ENCODE data around the gene NCAPD3.
"Not testable (repeated sequence)": the region's sequence is repeated elsewhere in the genome, so short reads cannot be mapped to it uniquely, and the experiment has no call there.

Gene NCAPD3

GRCh38 chr11:134223836-134224709 is at the start of gene NCAPD3, which contains the start of gene VPS26B:
TSS of gene NCAPD3 (minus strand) at chr11:134223967. CDS start at chr11:134223926, 41 bp downstream.
TSS of gene VPS26B (plus strand) at chr11:134224671. CDS start at chr11:134225123, 452 bp downstream.
- DNase-seq (ENCODE audit: low spot score), result peak; percentile 96

GRCh38 chr11:134273317-134273712 is 49.5 kb upstream of the NCAPD3 start:
- no peak for DNase-seq (ENCODE audit: low spot score)

- no peak for DNase-seq (ENCODE audit: low spot score)
Observed at GRCh38 chr11:134272381-134273316, 48.9 kb upstream of the NCAPD3 start.

GRCh38 chr11:134271978-134272377 is 48.2 kb upstream of the NCAPD3 start:
- no peak for DNase-seq (ENCODE audit: low spot score)

- DNase-seq (ENCODE audit: low spot score), result no peak
Observed at GRCh38 chr11:134270250-134270714, 46.5 kb upstream of the NCAPD3 start.

GRCh38 chr11:134267966-134268365 is 44.2 kb upstream of the NCAPD3 start:
- no peak for DNase-seq (ENCODE audit: low spot score)

GRCh38 chr11:134267461-134267860 is 43.7 kb upstream of the NCAPD3 start:
- no peak for DNase-seq (ENCODE audit: low spot score)

- no peak for DNase-seq (ENCODE audit: low spot score)
Observed at GRCh38 chr11:134266841-134267251, 43.1 kb upstream of the NCAPD3 start.

- DNase-seq (ENCODE audit: low spot score), result no peak
Observed at GRCh38 chr11:134266440-134266839, 42.7 kb upstream of the NCAPD3 start.

GRCh38 chr11:134264966-134265764 is 41.4 kb upstream of the NCAPD3 start:
- no peak for DNase-seq (ENCODE audit: low spot score)

GRCh38 chr11:134261626-134262488 is 38.1 kb upstream of the NCAPD3 start:
- peak; percentile 35 for DNase-seq (ENCODE audit: low spot score)

- no peak for DNase-seq (ENCODE audit: low spot score)
Observed at GRCh38 chr11:134260983-134261382, 37.2 kb upstream of the NCAPD3 start.

- DNase-seq (ENCODE audit: low spot score), result no peak
Observed at GRCh38 chr11:134260503-134260902, 36.7 kb upstream of the NCAPD3 start.

- DNase-seq (ENCODE audit: low spot score), result no peak
Observed at GRCh38 chr11:134258577-134258976, 34.8 kb upstream of the NCAPD3 start.

- no peak for DNase-seq (ENCODE audit: low spot score)
Observed at GRCh38 chr11:134257101-134257500, 33.3 kb upstream of the NCAPD3 start.

GRCh38 chr11:134255184-134255561 is 31.4 kb upstream of the NCAPD3 start:
- not testable (repeated sequence) for DNase-seq (ENCODE audit: low spot score)

- DNase-seq (ENCODE audit: low spot score), result no peak
Observed at GRCh38 chr11:134254433-134255183, 30.8 kb upstream of the NCAPD3 start.

- DNase-seq (ENCODE audit: low spot score), result peak; percentile 95
Observed at GRCh38 chr11:134253188-134253993, 29.6 kb upstream of the NCAPD3 start, which contains the start of the genes ACAD8 and THYN1. TSS of gene ACAD8 (plus strand) at chr11:134253568. CDS start at chr11:134253601, 33 bp downstream. TSS of gene THYN1 (minus strand) at chr11:134253352. CDS start at chr11:134252882, 470 bp downstream.

All from hematopoietic multipotent progenitor cell treated with erythropoietin and hydrocortisone succinate and interleukin-3 and kit ligand, for 15 days (in vitro differentiated cells).